ENCODE measurements around the gene USP5.

GRCh38 chr12:6863586-6864321 is 11.8 kb downstream of the USP5 start:
- no peak for TF ChIP-seq CTCF (IDR thresholded peaks at IDR 0.05 in 2 of 3, conservative IDR thresholded peaks at IDR 0.05 in 1 of 3; ENCODE audit: borderline replicate concordance in 1 of 3, insufficient read depth in 1 of 3, low read depth in 2 of 3, low read length in 2 of 3)
- TF ChIP-seq RAD21 (IDR thresholded peaks at IDR 0.05; ENCODE audit: low read depth): no peak
- no peak for TF ChIP-seq EZH2 (IDR thresholded peaks at IDR 0.05)
- TF ChIP-seq CBX3 (IDR thresholded peaks at IDR 0.05; ENCODE audit: low read depth): no peak
